K562 (cell line): ENCODE measurements around the gene SMIM3. TPM values are rescaled to one million over a fixed set of nuclear protein-coding genes. Genes with fewer than 3 reads are reported as not detected.

Experiments used
- CREM ChIP-seq: IDR thresholded peaks from 2 replicates; pipeline ENCODE4 v1.6.1; 2014; ENCODE audit warnings: antibody characterized with exemption, low read depth
- HDAC3 ChIP-seq: fragments of 450-650 bp; IDR thresholded peaks from 2 replicates; pipeline ENCODE4 v1.6.1; 2018; ENCODE audit warnings: borderline replicate concordance, mild to moderate bottlenecking, moderate library complexity; ENCODE audit not compliant: partially characterized antibody
- HMGXB4 ChIP-seq: sonication (generic); formaldehyde crosslinking; IDR thresholded peaks from 2 replicates; pipeline ENCODE4 v1.8.1; 2023; ENCODE audit warnings: mild to moderate bottlenecking, missing genetic modification reagents
- IRF2 ChIP-seq: sonication (generic); formaldehyde crosslinking; IDR thresholded peaks from 2 replicates; pipeline ENCODE4 v1.8.1; 2022; ENCODE audit warnings: mild to moderate bottlenecking, missing genetic modification reagents
- KDM2B ChIP-seq: fragments of 250-450 bp; sonication (Bioruptor Pico); IDR thresholded peaks from 2 replicates; pipeline ENCODE4 v1.8.0; 2021; ENCODE audit warnings: mild to moderate bottlenecking, moderate library complexity
- KLF1 ChIP-seq: fragments of 450-650 bp; IDR thresholded peaks from 2 replicates; pipeline ENCODE4 v1.6.1; 2016; ENCODE audit warnings: missing genetic modification characterization, missing compliant biosample characterization
- NELFE ChIP-seq: IDR thresholded peaks from 2 replicates; pipeline ENCODE4 v1.6.1; 2011; ENCODE audit warnings: mild to moderate bottlenecking; ENCODE audit not compliant: insufficient read depth, insufficient read length
- NR4A1 ChIP-seq, 2 experiments: fragments of 250-450 bp in 1 of 2; fragments of 450-650 bp in 1 of 2; sonication (Bioruptor Pico) in 1 of 2; IDR thresholded peaks; 2 replicates each; pipeline versions ENCODE4 v1.4.0 to v1.6.1; 2016 to 2020; ENCODE audit warnings: mild to moderate bottlenecking in 2 of 2, missing compliant biosample characterization in 1 of 2, missing genetic modification characterization in 1 of 2, moderate library complexity in 1 of 2
- SIN3B ChIP-seq: fragments of 450-650 bp; IDR thresholded peaks from 2 replicates; pipeline ENCODE4 v1.6.1; 2017; ENCODE audit warnings: low read depth, mild to moderate bottlenecking, moderate library complexity
- ZBTB12 ChIP-seq: fragments of 250-450 bp; sonication (Bioruptor Pico); IDR thresholded peaks from 2 replicates; pipeline ENCODE4 v1.4.0; 2020
- ZC3H4 ChIP-seq: sonication (generic); formaldehyde crosslinking; IDR thresholded peaks from 2 replicates; pipeline ENCODE4 v1.9.0; 2021; ENCODE audit warnings: missing genetic modification reagents, borderline replicate concordance
- ZNF165 ChIP-seq: fragments of 250-450 bp; sonication (Bioruptor Pico); IDR thresholded peaks from 2 replicates; pipeline ENCODE4 v1.4.0; 2020; ENCODE audit warnings: borderline replicate concordance
- ZNF184 ChIP-seq: sonication (generic); formaldehyde crosslinking; IDR thresholded peaks from 2 replicates; pipeline ENCODE4 v1.5.0; 2020; ENCODE audit warnings: missing genetic modification reagents
- ZNF3 ChIP-seq: fragments of 250-450 bp; sonication (Bioruptor Pico); IDR thresholded peaks from 2 replicates; pipeline ENCODE4 v1.5.0; 2021; ENCODE audit warnings: mild to moderate bottlenecking, moderate library complexity
- ZNF589 ChIP-seq: fragments of 200-800 bp; sonication (Bioruptor generic); IDR thresholded peaks from 2 replicates; pipeline ENCODE4 v1.6.1; 2016; ENCODE audit warnings: low read depth, missing genetic modification characterization, missing compliant biosample characterization
- ZNF695 ChIP-seq: fragments of 450-650 bp; formaldehyde crosslinking; IDR thresholded peaks from 2 replicates; pipeline ENCODE4 v1.4.0; 2020; ENCODE audit warnings: mild to moderate bottlenecking, moderate library complexity
- polyA plus RNA-seq, 8 experiments: library from polyadenylated mRNA; depleted of rRNA in 4 of 8; stranded (reverse) in 5 of 8; unstranded in 3 of 8; fragments of >200 nt; fragmentation: Nextera tagmentation in 2 of 8; fragmentation: Illumina TruSeq in 1 of 8; extraction: Ambion mirVana in 2 of 8; extraction: Trizol in 1 of 8; gene quantifications; 2 replicates each; pipeline versions ENCODE4 v1.2.1 to v1.2.3, GENCODE V29; 2011 to 2014; ENCODE audit warnings: inconsistent platforms in 1 of 8, missing spikeins in 1 of 8
- total RNA-seq, 7 experiments: library from RNA; depleted of rRNA in 6 of 7; stranded (reverse); fragments of >200 nt in 6 of 7; fragmentation: Illumina TruSeq in 2 of 7; extraction: Trizol in 2 of 7; gene quantifications; 2 replicates each; pipeline versions ENCODE4 v1.2.1 to v1.2.3, GENCODE V29; 2011 to 2021; ENCODE audit warnings: low replicate concordance in 1 of 7
- TF ChIP-seq, protein P1 (sequence below): fragments of 200-800 bp; sonication (Bioruptor generic); IDR thresholded peaks from 2 replicates; pipeline ENCODE4 v1.6.1; 2017; ENCODE audit warnings: missing genetic modification characterization, missing compliant biosample characterization
- TF ChIP-seq, protein P2 (sequence below): sonication (generic); formaldehyde crosslinking; IDR thresholded peaks from 2 replicates; pipeline ENCODE4 v1.8.0; 2022; ENCODE audit warnings: mild to moderate bottlenecking, missing genetic modification reagents
- TF ChIP-seq, protein P3 (sequence below): sonication (generic); formaldehyde crosslinking; IDR thresholded peaks from 2 replicates; pipeline ENCODE4 v1.8.1; 2023; ENCODE audit warnings: mild to moderate bottlenecking, missing genetic modification reagents, moderate library complexity

Gene SMIM3
- total and polyA plus RNA-seq, 9 of the 15 experiments (the other 6 are each of a cell fraction or from before 2014, with no cell fraction given) = 4.1 to 27.7 (median 13.6) TPM

- TF ChIP-seq ZBTB12 (CRISPR knock-in tag) (peak; percentile 11; the same call in 1 of the 2 replicates), NELFE (no peak), ZNF695 (CRISPR knock-in tag) (0 out of 2 replicates have a peak, but pooled peaks have one; percentile 39), ZNF589 (CRISPR knock-in tag) (peak; percentile 94), ZNF184 (CRISPR knock-in tag) (no peak), KLF1 (tag) (no peak), ZNF165 (CRISPR knock-in tag) (0 out of 2 replicates have a peak, but pooled peaks have one; percentile 44), CREM (peak; percentile 76), SIN3B (no peak), KDM2B (CRISPR knock-in tag) (no peak), HMGXB4 (CRISPR knock-in tag) (no peak), ZNF3 (CRISPR knock-in tag) (no peak), NR4A1 (CRISPR knock-in tag; IDR thresholded peaks at IDR 0.05) (0 out of 2 replicates have a peak, but pooled peaks have one; percentile 31), NR4A1 (tag; IDR thresholded peaks at IDR 0.05) (peak; percentile 70), IRF2 (no peak), HDAC3 (peak; percentile 38), ZC3H4 (CRISPR knock-in tag) (no peak)
- TF ChIP-seq, protein P1, sequence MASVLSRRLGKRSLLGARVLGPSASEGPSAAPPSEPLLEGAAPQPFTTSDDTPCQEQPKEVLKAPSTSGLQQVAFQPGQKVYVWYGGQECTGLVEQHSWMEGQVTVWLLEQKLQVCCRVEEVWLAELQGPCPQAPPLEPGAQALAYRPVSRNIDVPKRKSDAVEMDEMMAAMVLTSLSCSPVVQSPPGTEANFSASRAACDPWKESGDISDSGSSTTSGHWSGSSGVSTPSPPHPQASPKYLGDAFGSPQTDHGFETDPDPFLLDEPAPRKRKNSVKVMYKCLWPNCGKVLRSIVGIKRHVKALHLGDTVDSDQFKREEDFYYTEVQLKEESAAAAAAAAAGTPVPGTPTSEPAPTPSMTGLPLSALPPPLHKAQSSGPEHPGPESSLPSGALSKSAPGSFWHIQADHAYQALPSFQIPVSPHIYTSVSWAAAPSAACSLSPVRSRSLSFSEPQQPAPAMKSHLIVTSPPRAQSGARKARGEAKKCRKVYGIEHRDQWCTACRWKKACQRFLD (CRISPR knock-in tag) = peak; percentile 87
- TF ChIP-seq, protein P2, sequence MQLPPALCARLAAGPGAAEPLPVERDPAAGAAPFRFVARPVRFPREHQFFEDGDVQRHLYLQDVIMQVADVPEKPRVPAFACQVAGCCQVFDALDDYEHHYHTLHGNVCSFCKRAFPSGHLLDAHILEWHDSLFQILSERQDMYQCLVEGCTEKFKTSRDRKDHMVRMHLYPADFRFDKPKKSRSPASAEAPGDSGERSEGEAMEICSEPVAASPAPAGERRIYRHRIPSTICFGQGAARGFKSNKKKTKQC (CRISPR knock-in tag) = no peak
- TF ChIP-seq, protein P3, sequence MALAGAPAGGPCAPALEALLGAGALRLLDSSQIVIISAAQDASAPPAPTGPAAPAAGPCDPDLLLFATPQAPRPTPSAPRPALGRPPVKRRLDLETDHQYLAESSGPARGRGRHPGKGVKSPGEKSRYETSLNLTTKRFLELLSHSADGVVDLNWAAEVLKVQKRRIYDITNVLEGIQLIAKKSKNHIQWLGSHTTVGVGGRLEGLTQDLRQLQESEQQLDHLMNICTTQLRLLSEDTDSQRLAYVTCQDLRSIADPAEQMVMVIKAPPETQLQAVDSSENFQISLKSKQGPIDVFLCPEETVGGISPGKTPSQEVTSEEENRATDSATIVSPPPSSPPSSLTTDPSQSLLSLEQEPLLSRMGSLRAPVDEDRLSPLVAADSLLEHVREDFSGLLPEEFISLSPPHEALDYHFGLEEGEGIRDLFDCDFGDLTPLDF = no peak; the same call in 1 of the 2 replicates
Observed at GRCh38 chr5:150763023-150763769, 15.4 kb upstream of the SMIM3 start (continued).
